ENCODE data around the gene DERA. TPM values are rescaled to one million over a fixed set of nuclear protein-coding genes. Genes with fewer than 3 reads are reported as not detected.

Gene DERA
- total and polyA plus RNA-seq, 2 of the 8 experiments (the other 6 are each of a cell fraction or from before 2014, with no cell fraction given) = 13.1 to 17.1 TPM

GRCh38 chr12:15918066-15918465, 6.9 kb downstream of the DERA start:
- Histone ChIP-seq H2BK12ac (ENCODE audit: low read depth, low read length) (no peak overlapping the region), H2BK120ac (replicated peaks; ENCODE audit: low read depth, low read length) (no peak overlapping the region), H2BK5ac (ENCODE audit: low read depth, low read length) (no peak overlapping the region), H3K56ac (replicated peaks; ENCODE audit: insufficient read length, low read depth, low read length) (no peak overlapping the region), H3K9ac (replicated peaks in 1 of 4; ENCODE audit: extremely low read depth in 1 of 4, low read depth in 3 of 4, low read length in 3 of 4) (no peak overlapping the region), H4K91ac (replicated peaks; ENCODE audit: insufficient read length, low read length) (no peak overlapping the region), H3K79me2 (ENCODE audit: control insufficient read depth in 1 of 2, insufficient read depth in 2 of 2, low read length in 2 of 2) (peaks cover 0 to 3% of the 10 kb centered on the region in 2 experiments; a peak in 1 of 4 replicates), H3K23me2 (ENCODE audit: low read depth, low read length) (peaks cover 2% of the 10 kb centered on the region; the same call in 1 of the 2 replicates), H3K14ac (ENCODE audit: insufficient read length) (no peak overlapping the region), H4K20me1 (replicated peaks in 1 of 2; ENCODE audit: control insufficient read depth in 1 of 2, insufficient read depth in 2 of 2, low read length in 2 of 2) (no peaks in the 10 kb centered on the region), H4K5ac (ENCODE audit: insufficient read length, low read depth, low read length) (no peak overlapping the region), H3K4me2 (ENCODE audit: insufficient read depth in 1 of 2, low read depth in 2 of 2, low read length in 2 of 2) (no peak overlapping the region), H3K23ac (ENCODE audit: insufficient read length) (no peak overlapping the region), H3K36me3 (ENCODE audit: control insufficient read depth in 2 of 4, insufficient read depth in 4 of 4, low read length in 3 of 4) (no peaks in the 10 kb centered on the region), H2AFZ (ENCODE audit: low read length) (no peak overlapping the region), H3K4me3 (ENCODE audit: extremely low read depth in 1 of 4, insufficient read depth in 2 of 4, low read depth in 3 of 4, low read length in 4 of 4) (no peak overlapping the region), H3K4me1 (replicated peaks in 1 of 4; ENCODE audit: control insufficient read depth in 3 of 4, insufficient read depth in 4 of 4, low read length in 3 of 4) (no peaks in the 10 kb centered on the region; a peak in 2 of 7 replicates), H3K18ac (ENCODE audit: extremely low read depth, low read length) (no peak overlapping the region), H3K27ac (ENCODE audit: low read depth, low read length) (no peak overlapping the region), H3K4ac (replicated peaks; ENCODE audit: insufficient read length, low read depth, low read length) (no peak overlapping the region), H2BK15ac (ENCODE audit: low read length) (no peak overlapping the region), H4K8ac (ENCODE audit: extremely low read depth, insufficient read depth, low read length) (no peak overlapping the region), H3K79me1 (ENCODE audit: low read depth, low read length) (no peaks in the 10 kb centered on the region; the same call in none of the 2 replicates), H3K27me3 (replicated peaks in 1 of 4; ENCODE audit: control insufficient read depth in 3 of 4, extremely low read depth in 1 of 4, insufficient read depth in 3 of 4, low read length in 3 of 4) (peaks cover 0 to 1% (median 0%) of the 10 kb centered on the region in 4 experiments; a peak in 1 of 7 replicates), H2AK5ac (ENCODE audit: low read depth, low read length) (no peak overlapping the region), H2BK20ac (ENCODE audit: low read length) (no peak overlapping the region), H3K9me3 (ENCODE audit: insufficient read depth in 2 of 2, low read depth in 1 of 2, low read length in 1 of 2) (no peaks in the 10 kb centered on the region)
- ChIA-PET CTCF (ENCODE audit: partially characterized antibody) (interaction anchor here (1.8 to 2.0 kb wide), 2 partner anchors 21 to 58 kb away, joined by 4 to 6 read pairs; no protein-coding TSS in a partner anchor), POLR2A (ENCODE audit: partially characterized antibody) (interaction anchor here (1.8 kb wide), 1 partner anchor 9 kb away, joined by 4 read pairs; no protein-coding TSS in a partner anchor)
- FAIRE-seq (no peak), DNase-seq (ENCODE audit: low read depth in 1 of 2, low spot score in 2 of 2) (no peak)
- WGBS, 2 experiments (ENCODE audit: extremely low coverage in 1 of 2, insufficient coverage in 1 of 2, insufficient read length in 1 of 2, insufficient replicate concordance in 2 of 2, low coverage in 1 of 2, low lambda C conversion rate in 2 of 2, missing lambda C conversion rate in 1 of 2) = 86% methylated on average over 7 of the region's 7 CpGs; no CpG with 5 or more reads in 1 of the 2 experiments
- no peak for TF ChIP-seq SIX5 (IDR thresholded peaks at IDR 0.05; ENCODE audit: low read depth, low read length)
- TF ChIP-seq, protein P1, sequence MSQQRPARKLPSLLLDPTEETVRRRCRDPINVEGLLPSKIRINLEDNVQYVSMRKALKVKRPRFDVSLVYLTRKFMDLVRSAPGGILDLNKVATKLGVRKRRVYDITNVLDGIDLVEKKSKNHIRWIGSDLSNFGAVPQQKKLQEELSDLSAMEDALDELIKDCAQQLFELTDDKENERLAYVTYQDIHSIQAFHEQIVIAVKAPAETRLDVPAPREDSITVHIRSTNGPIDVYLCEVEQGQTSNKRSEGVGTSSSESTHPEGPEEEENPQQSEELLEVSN (IDR thresholded peaks at IDR 0.05) = no peak
